ENCODE data around the gene ZNF580. TPM values are rescaled to one million over a fixed set of nuclear protein-coding genes. Genes with fewer than 3 reads are reported as not detected.
A peak's percentile ranks its signal among the peaks of the same experiment; 100 is the strongest.

The ZNF580 gene
- total RNA-seq, 1 donor from 2014 or later, result 35.8 TPM

GRCh38 chr19:55621673-55622231, 19.1 kb upstream of the ZNF580 start:
- no peak overlapping the region for H3K27ac Mint-ChIP-seq (ENCODE audit: unreplicated experiment)
- H3K27me3 ChIP-seq (ENCODE audit: insufficient read depth, low read length), result no peaks in the 10 kb centered on the region
- no peak overlapping the region for H3K4me3 Mint-ChIP-seq (ENCODE audit: unreplicated experiment)
- H4K20me1 ChIP-seq (ENCODE audit: insufficient read depth, low read length), result peaks cover 17% of the 10 kb centered on the region
- H3K36me3 ChIP-seq (ENCODE audit: insufficient read depth, low read length), result no peaks in the 10 kb centered on the region
- H2AFZ ChIP-seq (ENCODE audit: low read depth, low read length), result no peak overlapping the region
- no peaks in the 10 kb centered on the region for H3K9me3 Mint-ChIP-seq (ENCODE audit: unreplicated experiment)
- H3K4me1 ChIP-seq (ENCODE audit: insufficient read depth, low read length), result no peaks in the 10 kb centered on the region
- peaks cover 8% of the 10 kb centered on the region for H3K36me3 Mint-ChIP-seq (ENCODE audit: low read depth, unreplicated experiment)
- H3K27ac ChIP-seq (ENCODE audit: low read depth, low read length), result no peak overlapping the region
- no peak overlapping the region for H3K9ac ChIP-seq (ENCODE audit: low read length)
- H3K4me1 Mint-ChIP-seq (ENCODE audit: low read depth, unreplicated experiment), result peaks cover 6% of the 10 kb centered on the region
- FAIRE-seq (no peak), DNase-seq (ENCODE audit: low read depth) (no peak)
- no peaks in the 10 kb centered on the region for H3K9me3 ChIP-seq (ENCODE audit: insufficient read depth, low read depth, low read length)
- no peaks in the 10 kb centered on the region for H3K27me3 Mint-ChIP-seq (ENCODE audit: low read depth, unreplicated experiment)
- H3K4me2 ChIP-seq (ENCODE audit: low read length), result no peak overlapping the region
- TF ChIP-seq, protein P1, sequence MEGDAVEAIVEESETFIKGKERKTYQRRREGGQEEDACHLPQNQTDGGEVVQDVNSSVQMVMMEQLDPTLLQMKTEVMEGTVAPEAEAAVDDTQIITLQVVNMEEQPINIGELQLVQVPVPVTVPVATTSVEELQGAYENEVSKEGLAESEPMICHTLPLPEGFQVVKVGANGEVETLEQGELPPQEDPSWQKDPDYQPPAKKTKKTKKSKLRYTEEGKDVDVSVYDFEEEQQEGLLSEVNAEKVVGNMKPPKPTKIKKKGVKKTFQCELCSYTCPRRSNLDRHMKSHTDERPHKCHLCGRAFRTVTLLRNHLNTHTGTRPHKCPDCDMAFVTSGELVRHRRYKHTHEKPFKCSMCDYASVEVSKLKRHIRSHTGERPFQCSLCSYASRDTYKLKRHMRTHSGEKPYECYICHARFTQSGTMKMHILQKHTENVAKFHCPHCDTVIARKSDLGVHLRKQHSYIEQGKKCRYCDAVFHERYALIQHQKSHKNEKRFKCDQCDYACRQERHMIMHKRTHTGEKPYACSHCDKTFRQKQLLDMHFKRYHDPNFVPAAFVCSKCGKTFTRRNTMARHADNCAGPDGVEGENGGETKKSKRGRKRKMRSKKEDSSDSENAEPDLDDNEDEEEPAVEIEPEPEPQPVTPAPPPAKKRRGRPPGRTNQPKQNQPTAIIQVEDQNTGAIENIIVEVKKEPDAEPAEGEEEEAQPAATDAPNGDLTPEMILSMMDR (IDR thresholded peaks at IDR 0.05; ENCODE audit: insufficient read depth, low read depth, low read length), result no peak
- no peak for TF ChIP-seq EZH2 (IDR thresholded peaks at IDR 0.05; ENCODE audit: insufficient read depth, low read length)
- no peak overlapping the region for H3K4me3 ChIP-seq (ENCODE audit: insufficient read depth, low read depth, low read length)
- peaks cover 8% of the 10 kb centered on the region for H3K79me2 ChIP-seq (ENCODE audit: insufficient read depth, low read length)

DNA sequence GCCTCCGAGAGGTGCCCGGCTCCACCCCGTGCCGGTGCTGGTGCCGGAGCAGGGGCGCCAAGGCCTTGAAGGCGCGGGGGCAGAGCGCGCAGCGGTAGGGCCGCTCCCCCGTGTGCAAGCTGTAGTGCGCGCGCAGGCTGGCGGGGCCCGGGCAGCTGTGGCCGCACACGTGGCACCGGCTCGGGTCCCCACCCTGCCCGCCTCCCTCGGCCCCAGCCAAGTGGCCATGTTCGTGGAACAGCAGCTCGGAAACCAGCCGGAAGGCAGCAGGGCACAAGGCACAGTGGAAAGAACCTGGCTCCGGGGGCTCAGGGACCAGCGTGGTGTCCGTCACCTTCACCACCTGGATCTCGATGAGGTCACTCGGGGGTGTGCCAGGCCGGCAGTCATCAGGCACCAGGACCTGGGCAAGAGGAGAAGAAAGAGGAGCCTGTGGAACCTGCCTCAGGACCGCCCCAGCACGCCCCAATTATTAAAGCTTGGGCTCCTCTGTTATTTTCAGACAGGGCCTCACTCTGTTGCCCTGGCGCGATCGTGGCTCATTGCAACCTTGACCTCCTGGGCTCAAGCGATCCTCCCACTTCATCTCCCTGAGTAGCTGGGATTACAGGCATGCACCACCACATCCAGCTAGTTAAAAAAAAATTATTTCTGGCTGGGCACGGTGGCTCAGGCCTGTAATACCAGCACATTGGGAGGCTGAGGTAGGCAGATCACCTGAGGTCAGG, 18.4 kb upstream of the ZNF580 start:
- H3K36me3 ChIP-seq (ENCODE audit: insufficient read depth, low read length), result no peaks in the 10 kb centered on the region
- DNase-seq (ENCODE audit: low read depth), result no peak
- no peak overlapping the region for H3K9ac ChIP-seq (ENCODE audit: low read length)
- Mint-ChIP-seq H3K27me3 (ENCODE audit: low read depth, unreplicated experiment) (no peaks in the 10 kb centered on the region), H3K4me1 (ENCODE audit: low read depth, unreplicated experiment) (peaks cover 6% of the 10 kb centered on the region), H3K36me3 (ENCODE audit: low read depth, unreplicated experiment) (peaks cover 6% of the 10 kb centered on the region), H3K9me3 (ENCODE audit: unreplicated experiment) (no peaks in the 10 kb centered on the region), H3K4me3 (ENCODE audit: unreplicated experiment) (no peak overlapping the region), H3K27ac (ENCODE audit: unreplicated experiment) (no peak overlapping the region)
- no peak overlapping the region for H2AFZ ChIP-seq (ENCODE audit: low read depth, low read length)
- peaks cover 8% of the 10 kb centered on the region for H3K79me2 ChIP-seq (ENCODE audit: insufficient read depth, low read length)
- FAIRE-seq, result no peak
- H3K27ac ChIP-seq (ENCODE audit: low read depth, low read length), result no peak overlapping the region
- peaks cover 14% of the 10 kb centered on the region for H4K20me1 ChIP-seq (ENCODE audit: insufficient read depth, low read length)
- TF ChIP-seq, protein P1 (IDR thresholded peaks at IDR 0.05; ENCODE audit: insufficient read depth, low read depth, low read length), result no peak
- no peak for TF ChIP-seq EZH2 (IDR thresholded peaks at IDR 0.05; ENCODE audit: insufficient read depth, low read length)
- no peaks in the 10 kb centered on the region for H3K4me1 ChIP-seq (ENCODE audit: insufficient read depth, low read length)
- H3K9me3 ChIP-seq (ENCODE audit: insufficient read depth, low read depth, low read length), result no peaks in the 10 kb centered on the region
- no peak overlapping the region for H3K4me3 ChIP-seq (ENCODE audit: insufficient read depth, low read depth, low read length)
- H3K27me3 ChIP-seq (ENCODE audit: insufficient read depth, low read length), result no peaks in the 10 kb centered on the region
- H3K4me2 ChIP-seq (ENCODE audit: low read length), result no peak overlapping the region

DNA sequence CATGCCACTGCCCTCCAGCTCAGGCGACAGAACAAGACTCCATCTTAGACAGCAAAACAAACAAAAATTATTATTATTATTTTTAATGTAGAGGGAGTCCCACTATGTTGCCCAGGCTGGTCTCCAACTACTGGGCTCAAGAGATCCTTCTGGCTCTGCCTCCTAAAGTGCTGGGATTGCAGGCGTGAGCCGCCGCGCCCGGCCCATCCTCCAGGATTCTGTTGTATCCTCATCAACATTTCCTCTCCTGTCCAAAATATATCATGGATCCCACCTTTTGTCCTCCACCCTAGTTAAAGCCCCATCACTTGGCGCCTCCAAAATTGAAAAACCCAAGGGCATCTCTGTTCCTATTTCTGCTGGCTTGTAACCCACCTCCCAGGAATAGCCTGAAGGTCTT, 17.7 kb upstream of the ZNF580 start:
- peak overlapping the region; percentile 64 for H3K4me2 ChIP-seq (ENCODE audit: low read length)
- H3K4me1 ChIP-seq (ENCODE audit: insufficient read depth, low read length), result no peaks in the 10 kb centered on the region
- no peaks in the 10 kb centered on the region for H3K9me3 Mint-ChIP-seq (ENCODE audit: unreplicated experiment)
- H3K9ac ChIP-seq (ENCODE audit: low read length), result no peak overlapping the region
- peaks cover 6% of the 10 kb centered on the region for H3K4me1 Mint-ChIP-seq (ENCODE audit: low read depth, unreplicated experiment)
- H3K27me3 ChIP-seq (ENCODE audit: insufficient read depth, low read length), result no peaks in the 10 kb centered on the region
- no peak for TF ChIP-seq EZH2 (IDR thresholded peaks at IDR 0.05; ENCODE audit: insufficient read depth, low read length)
- TF ChIP-seq, protein P1 (IDR thresholded peaks at IDR 0.05; ENCODE audit: insufficient read depth, low read depth, low read length), result no peak
- no peaks in the 10 kb centered on the region for H3K9me3 ChIP-seq (ENCODE audit: insufficient read depth, low read depth, low read length)
- peaks cover 13% of the 10 kb centered on the region for H4K20me1 ChIP-seq (ENCODE audit: insufficient read depth, low read length)
- FAIRE-seq (no peak), DNase-seq (ENCODE audit: low read depth) (no peak)
- no peaks in the 10 kb centered on the region for H3K27me3 Mint-ChIP-seq (ENCODE audit: low read depth, unreplicated experiment)
- peaks cover 8% of the 10 kb centered on the region for H3K79me2 ChIP-seq (ENCODE audit: insufficient read depth, low read length)
- H3K27ac ChIP-seq (ENCODE audit: low read depth, low read length), result no peak overlapping the region
- H3K4me3 Mint-ChIP-seq (ENCODE audit: unreplicated experiment), result peak overlapping the region; percentile 89
- no peak overlapping the region for H3K27ac Mint-ChIP-seq (ENCODE audit: unreplicated experiment)
- no peaks in the 10 kb centered on the region for H3K36me3 ChIP-seq (ENCODE audit: insufficient read depth, low read length)
- peaks cover 2% of the 10 kb centered on the region for H3K36me3 Mint-ChIP-seq (ENCODE audit: low read depth, unreplicated experiment)
- no peak overlapping the region for H2AFZ ChIP-seq (ENCODE audit: low read depth, low read length)
- H3K4me3 ChIP-seq (ENCODE audit: insufficient read depth, low read depth, low read length), result no peak overlapping the region
